NOMO-1 (cell line): ENCODE data around the gene ATP11A.

ENCODE experiments used
- DNase-seq, 2 experiments: peaks; one replicate each; lab custom pipeline; 2025; ENCODE audit not compliant: unreplicated experiment in 2 of 2; lab: John Stamatoyannopoulos, UW

ATP11A gene

DNA sequence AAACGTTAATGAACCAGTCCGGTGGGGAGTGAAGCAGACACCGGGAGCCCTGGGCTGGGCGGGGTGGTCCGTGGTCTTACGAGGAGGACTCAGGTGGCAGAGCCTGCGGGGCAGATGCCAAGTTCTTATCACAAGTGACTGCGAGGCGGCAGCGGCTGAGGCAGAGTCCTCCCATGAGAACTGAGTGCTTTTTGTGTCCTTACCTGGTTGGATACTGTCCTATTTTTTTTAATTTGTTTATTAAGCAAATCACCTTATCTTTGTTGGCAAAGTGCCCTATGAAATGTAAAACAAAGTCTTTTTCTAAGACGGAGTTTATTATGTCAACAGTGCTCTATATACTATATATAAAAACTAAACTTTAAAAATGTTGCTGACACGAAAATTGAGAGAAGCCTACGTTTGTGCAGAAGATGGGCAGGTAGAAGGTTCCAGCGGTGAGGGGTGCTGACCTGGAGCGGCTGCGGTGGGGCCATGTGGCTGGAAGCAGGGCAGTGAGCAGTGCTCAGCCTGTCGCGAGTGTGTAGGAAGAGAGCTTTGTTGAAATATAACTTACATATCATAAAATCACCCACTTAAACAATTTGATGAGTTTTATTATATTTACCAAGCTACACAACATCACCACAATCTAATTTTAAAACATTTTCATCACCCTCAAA, 82.2 kb downstream of the ATP11A start:
- DNase-seq = no peak

DNA sequence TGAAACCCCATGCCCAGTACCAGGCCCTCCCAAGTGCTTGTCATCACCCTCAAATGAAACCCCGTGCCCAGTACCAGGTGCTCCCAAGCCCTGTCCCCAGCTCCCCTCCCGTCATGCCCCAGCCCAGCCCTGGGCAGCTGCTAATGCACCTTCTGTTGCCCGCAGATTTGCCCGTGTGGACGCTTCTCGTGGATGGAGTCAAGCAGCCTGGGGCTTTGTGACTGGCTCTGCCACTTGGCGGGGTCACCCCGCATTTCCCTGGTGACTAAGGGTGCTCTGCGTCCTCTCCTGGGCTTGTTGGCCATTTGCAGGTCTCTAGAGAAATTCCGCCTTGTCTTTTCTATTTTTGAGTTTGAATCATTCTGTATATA, 82.7 kb downstream of the ATP11A start:
- DNase-seq = no peak

GRCh38 chr13:112772929-112773328, 83.1 kb downstream of the ATP11A start:
- DNase-seq = no peak

DNA sequence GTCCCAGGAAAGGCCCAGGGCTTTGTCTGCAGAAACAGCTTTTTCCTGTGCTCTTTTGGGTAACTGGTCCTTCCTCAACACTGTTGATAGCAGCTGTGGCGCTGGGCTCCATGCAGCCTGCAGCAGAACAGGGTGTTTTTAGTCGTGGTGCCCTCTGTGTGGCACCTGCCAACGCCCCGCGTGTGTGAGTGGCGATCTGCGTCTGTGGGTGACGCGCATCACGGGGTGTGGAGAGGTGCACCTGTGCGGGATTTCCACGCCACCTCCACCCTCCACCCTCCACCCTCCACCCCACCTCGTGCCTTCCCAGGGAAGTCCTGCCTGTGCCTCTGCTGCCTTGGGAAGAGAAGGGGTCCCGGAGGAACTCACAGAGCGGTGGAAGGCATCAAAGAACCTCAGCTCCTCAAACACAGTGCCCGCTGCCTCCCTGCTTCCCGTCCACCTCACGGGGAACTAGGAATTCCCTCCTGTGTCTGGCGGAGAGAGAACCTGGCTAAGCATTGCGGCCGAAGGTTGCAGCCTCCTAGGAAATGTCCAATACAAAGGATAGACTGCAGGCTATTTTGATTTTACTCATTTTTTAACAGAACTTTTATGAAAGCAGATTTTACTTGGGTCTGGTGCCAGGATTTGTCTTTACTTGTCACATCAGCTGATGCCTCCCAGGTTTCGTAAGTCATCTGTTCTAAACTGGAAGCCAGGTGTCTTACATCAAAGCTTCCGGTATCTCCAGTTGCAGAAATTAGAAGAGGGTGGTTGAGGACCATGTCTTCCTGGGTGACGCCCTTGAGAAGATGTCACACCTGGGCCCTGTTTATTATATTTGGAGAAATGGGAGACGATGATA, 84.0 kb downstream of the ATP11A start:
- no peak for DNase-seq

- DNase-seq = no peak
These were observed 84.6 kb downstream of the ATP11A start for GRCh38 chr13:112774448-112774792.

- no peak for DNase-seq
These were observed 85.2 kb downstream of the ATP11A start for GRCh38 chr13:112774829-112775565.

DNA sequence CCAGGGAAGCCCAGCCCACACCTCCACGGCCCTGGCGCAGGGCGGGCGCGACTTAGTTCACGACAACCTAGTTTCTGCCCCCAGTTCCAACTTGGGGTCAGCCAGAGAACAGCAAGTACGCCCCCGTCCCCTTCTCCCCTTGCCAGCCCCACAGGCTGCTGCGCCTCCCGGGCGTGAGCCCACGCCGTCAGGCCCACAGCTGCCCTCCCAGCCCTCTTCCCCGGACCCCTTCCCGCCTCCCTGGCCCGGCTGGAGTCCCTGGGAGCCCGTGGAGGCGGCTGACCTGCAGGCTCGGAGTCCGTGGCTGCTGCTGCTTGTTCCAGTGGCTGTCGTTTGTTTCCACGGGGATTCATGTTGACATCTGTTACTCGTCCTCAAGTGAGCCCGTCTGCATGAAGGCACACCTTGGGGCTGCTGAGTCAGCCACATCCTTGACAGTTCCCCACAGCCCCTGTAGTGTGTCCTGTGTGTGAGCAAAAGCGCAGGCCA, 86.0 kb downstream of the ATP11A start:
- DNase-seq = no peak

DNA sequence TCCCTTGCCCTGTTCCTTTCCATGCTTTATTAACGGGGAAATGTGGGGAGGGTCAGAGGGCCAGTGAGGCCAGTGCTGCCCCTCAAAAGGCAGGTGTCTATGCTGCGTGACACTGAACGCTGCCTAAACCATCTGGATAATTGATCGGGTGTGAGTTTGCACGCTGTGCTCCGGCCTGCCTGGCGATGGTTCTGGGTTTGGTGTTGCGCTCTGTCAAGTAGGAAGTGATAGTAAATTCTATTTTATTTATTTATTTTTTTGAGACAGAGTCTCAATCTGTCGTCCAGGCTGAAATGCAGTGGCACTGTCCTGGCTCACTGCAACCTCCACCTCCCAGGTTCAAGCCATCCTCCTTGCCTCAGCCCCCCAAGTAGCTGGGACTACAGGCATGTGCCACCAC, 86.5 kb downstream of the ATP11A start:
- DNase-seq = no peak

GRCh38 chr13:112776971-112777370, 87.1 kb downstream of the ATP11A start:
- DNase-seq = no peak

- DNase-seq = no peak
These were observed 88.0 kb downstream of the ATP11A start for GRCh38 chr13:112777637-112778406.

DNA sequence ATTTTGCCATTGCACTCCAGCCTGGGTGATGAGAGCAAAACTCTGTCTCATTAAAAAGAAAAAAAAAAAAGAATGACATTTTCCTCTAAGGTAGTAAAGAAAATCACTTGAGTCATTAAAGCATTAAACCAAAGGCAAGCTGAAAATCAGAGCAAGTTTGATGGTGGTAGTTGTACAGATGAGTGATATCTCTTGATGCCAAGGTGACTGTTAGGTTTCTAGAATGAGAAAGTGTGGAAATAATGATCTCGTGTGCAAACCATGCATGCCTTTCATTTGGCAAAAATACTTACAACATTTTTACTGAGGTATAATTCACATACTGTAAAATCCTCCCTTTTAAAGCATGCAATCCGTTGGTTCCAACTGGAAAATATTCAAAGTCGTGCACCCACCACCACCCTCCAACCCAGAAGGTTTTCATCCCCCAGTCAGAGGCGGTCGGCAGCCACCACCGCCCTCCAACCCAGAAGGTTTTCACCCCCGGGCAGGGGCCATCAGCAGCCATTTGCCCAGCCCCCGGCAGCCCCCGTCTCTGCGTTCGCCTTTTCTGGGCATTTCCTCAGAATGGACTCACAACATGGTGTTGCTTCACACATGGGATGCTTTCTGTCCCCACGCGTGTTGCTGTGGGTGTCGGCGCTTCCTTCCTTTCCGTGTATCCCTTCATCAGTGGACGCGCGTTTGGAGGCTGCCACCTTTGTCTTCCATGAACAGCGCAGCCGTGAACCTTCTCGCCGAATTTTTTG, 90.2 kb downstream of the ATP11A start:
- DNase-seq = no peak

DNA sequence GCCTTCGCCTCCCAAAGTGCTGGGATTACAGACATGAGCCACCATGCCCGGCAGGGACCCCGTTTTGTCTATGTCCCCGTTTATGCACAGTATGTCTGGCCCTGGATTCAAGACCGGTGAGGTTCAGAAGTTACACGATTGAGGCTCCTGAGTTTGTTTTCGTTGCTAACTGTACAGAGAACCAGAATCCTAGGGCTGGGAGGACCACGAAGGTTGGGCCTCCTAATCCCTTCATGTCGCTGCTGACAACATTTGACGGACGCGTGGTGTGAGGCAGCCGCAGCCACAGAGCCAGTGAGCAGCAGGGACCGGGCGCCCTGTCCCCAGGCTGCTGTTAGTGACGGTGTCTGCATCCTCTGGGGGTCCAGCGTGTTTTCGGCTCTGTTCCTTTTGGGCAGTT, 91.4 kb downstream of the ATP11A start:
- DNase-seq = no peak

- DNase-seq = no peak
These were observed 92.1 kb downstream of the ATP11A start for GRCh38 chr13:112781881-112782361.

DNA sequence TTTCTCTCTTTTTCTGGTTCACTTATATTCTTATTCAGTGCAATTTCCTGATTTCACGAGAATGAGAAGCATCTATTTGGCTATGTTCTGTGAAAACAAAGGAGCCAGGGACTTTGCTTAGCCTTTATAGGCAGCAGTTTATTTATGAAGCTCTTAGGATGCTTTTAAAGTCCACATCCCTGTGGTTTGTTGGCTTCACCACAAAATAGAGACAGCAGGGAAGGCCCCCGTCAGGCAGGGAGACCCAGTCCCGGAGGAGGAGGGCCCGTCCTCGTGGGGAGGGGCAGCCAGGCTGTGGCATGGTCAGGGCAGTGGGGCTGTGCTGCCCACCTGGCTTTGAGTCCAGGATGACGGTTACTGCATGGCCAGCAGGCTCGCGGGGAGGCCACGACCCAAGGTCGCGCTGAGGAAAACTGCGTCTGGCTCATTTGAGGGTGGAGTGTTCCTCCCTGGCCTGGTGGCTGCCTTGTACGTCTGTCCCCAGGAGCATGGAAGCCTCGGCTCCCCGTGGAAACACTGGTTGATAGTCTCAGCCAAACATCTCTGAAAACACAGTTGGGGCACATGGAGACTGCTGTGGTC, 92.7 kb downstream of the ATP11A start:
- DNase-seq = no peak

- no peak for DNase-seq
These were observed 93.5 kb downstream of the ATP11A start for GRCh38 chr13:112783135-112783977.

DNA sequence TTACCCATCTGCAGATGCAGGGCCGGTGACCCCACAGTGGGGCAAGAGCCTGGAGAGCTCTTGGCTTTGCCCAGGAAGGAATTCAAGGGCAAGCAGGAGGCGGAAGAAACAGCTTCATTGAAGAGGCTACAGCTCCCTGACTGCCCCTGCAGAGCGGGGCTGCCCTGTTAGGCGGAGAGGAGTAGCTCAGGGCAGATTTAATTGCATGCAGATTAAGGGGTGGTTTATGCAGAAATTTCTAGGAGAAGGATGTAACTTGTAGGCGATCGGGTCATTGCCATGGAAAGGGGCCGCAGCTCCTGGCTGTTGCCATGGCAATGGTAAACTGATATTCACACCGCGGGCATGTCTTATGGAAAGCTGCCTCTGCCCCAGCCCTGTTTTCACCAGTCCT, 94.1 kb downstream of the ATP11A start:
- DNase-seq = no peak

- DNase-seq = no peak
These were observed 95.1 kb downstream of the ATP11A start for GRCh38 chr13:112784811-112785482.

GRCh38 chr13:112785483-112785856, 95.6 kb downstream of the ATP11A start:
- no peak for DNase-seq
